Lung microvascular endothelial cell (primary cell): Measurements from ENCODE around the gene RBCK1. TPM values are rescaled to one million over a fixed set of nuclear protein-coding genes. Genes with fewer than 3 reads are reported as not detected.

Source experiments
- DNase-seq, 2 donors: peaks; one replicate each; pipeline versions ENCODE4 v3.0.0 to v3.0.0-alpha.2; 2010; ENCODE audit warnings: low read depth in 2 of 2
- total RNA-seq: library from RNA; depleted of rRNA; stranded (reverse); fragments of >200 nt; gene quantifications from 2 replicates; pipeline ENCODE4 v1.2.1, GENCODE V29; 2014

RBCK1 gene
- total RNA-seq, 1 donor from 2014 or later = 76.6 TPM

DNA sequence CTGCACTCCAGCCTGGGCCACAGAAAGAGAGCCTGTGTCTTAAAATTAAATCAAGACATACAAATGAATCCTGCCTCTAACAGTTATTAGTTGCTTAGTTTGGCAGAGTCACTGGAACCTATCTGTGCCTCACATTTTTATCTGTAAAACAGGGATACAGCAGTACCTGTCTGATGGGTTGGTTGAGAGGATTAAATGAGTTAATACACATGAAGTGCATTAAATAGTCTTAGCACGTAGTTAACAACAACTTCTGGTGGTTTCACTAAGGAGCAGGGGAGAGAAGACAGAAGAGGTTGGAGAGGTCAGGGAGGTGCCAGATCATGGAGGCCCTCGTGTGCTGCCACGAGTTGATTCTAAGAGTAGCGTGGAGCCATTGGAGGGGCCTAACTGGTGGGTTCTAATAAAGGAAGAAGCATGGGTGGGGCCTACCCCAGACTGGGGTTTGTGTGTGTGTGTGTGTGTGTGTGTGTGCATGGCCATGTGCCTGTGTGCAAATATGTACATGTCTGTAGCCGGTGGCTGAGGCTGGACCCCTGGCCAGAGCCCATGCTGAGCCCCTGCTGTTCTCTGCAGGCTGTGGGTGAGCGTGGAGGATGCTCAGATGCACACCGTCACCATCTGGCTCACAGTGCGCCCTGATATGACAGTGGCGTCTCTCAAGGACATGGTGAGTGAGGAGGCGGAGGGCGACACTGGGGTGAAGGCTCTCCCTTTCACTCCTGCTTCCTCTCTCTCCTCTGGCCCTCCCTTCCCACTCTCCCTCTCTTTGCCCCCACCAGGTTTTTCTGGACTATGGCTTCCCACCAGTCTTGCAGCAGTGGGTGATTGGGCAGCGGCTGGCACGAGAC is 9.1 kb downstream of the RBCK1 start:
- no peak for DNase-seq

DNA sequence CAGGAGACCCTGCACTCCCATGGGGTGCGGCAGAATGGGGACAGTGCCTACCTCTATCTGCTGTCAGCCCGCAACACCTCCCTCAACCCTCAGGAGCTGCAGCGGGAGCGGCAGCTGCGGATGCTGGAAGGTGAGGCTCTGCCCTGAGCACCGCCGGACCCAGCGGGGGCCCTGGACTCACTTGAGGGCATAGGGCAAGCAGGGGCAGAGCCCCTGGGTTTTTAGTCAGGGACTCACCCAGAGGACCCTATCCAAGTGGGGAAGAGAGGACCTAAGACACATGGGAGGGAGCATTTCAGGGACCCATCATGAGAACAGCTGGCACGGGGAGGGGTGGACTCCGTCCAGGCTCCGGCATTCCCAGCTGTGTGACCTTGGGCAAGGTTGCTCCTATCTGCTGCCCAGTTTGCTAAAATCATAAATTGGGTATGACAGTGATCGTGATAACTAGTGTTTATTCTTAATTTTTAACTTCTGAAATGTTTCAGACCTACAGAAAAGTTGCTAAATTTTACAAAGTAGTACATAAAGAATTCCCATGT is 9.8 kb downstream of the RBCK1 start:
- no peak for DNase-seq

DNA sequence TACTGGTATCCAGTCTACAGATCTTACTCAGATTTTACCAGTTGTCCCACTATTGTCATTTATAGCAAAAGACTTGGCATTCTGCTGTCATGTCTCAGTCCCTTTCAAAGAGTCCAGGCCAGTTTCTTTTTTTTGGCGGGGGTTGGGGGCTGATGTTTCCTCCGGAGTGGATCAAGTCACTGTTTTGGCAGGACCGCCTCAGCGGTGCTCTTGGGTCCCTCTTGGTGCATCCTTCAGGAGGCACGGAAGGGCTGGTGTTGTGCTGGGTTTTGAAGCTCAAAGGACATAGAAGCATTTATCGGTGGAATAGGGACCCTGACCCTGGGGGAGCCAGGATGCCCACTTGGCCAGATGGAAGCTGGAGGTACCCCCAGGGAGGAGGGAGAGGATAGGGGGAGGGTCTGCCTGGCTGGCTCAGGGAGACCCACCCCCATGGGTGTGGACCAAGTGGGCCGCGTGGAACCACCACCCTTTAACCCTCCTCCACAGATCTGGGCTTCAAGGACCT is 10.8 kb downstream of the RBCK1 start:
- DNase-seq = no peak

DNA sequence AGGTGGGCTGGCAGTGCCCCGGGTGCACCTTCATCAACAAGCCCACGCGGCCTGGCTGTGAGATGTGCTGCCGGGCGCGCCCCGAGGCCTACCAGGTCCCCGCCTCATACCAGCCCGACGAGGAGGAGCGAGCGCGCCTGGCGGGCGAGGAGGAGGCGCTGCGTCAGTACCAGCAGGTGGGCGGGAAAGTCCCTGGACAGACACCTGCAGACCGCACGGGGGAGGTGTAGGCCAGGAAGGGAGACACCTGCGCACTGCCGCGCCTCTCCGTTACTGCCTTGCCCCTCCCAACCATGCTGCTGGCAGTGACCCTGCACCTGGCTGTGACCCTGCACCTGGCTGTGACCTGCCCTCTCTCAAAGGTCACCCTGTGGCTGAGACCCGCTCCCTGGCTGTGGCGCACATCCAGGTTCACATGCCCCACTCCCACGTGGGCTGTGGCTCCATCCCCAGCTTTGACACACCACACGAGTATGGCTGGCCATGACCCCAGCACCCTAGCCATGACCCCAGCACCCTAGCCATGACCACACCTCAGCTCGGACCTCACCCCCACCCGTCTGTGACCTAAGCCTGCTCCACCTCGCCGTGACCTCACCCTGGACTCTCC is 11.6 kb downstream of the RBCK1 start:
- DNase-seq = no peak

DNA sequence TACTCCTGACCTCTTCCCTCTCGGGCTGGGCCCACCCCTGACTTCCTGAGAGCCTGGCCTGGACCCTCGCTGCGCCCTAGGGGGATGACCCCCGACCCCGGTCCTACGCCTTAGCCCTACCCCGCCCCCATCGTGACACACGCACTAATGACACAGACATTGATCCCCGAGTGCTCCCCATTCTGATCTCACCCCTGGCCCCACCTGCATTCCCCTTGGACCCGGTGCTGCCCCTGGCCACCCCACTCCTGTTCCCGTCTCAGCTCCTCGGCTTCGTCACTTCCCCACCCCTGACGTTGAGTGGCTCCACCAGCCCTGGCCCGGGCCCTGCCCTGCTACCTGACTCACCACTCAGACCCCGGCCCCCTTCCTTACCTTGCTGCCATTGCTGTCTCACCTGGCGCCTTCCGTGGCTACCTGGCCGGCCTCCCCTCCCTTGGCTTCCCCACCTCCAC is 12.1 kb downstream of the RBCK1 start:
- no peak for DNase-seq

DNA sequence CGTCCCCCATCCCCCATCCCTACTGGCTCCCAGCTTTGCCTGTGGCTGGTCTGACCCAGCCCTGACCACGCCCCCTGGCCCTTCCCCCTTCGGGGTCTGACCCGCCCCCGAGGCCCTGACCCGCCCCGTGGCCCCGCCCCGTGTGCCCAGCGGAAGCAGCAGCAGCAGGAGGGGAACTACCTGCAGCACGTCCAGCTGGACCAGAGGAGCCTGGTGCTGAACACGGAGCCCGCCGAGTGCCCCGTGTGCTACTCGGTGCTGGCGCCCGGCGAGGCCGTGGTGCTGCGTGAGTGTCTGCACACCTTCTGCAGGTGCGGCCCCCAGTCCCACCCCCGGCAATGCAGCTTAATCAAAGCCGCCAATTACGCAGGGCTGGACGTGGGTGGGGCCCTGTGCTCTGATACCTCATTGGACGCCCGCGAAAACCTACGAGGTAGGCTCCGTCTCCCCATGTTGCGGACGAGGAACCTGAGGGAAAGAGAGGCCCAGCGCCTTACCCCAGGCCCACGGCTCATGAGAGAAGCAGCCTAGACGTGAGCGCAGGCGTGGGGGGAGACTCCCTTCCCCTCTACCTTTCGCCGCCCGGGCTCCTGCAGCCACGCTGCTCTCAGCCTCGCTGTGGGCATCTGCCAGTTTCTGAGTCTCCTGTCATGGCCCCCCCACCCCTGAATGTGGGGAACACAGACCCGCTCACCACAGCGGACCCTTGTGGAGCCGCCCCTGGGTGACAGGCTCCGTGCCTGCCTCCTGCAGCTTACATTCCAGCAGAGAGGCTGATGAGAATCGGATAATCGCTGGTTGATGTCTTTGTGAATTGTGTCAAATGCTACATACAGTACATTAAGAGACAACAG is 12.8 kb downstream of the RBCK1 start:
- DNase-seq = no peak

DNA sequence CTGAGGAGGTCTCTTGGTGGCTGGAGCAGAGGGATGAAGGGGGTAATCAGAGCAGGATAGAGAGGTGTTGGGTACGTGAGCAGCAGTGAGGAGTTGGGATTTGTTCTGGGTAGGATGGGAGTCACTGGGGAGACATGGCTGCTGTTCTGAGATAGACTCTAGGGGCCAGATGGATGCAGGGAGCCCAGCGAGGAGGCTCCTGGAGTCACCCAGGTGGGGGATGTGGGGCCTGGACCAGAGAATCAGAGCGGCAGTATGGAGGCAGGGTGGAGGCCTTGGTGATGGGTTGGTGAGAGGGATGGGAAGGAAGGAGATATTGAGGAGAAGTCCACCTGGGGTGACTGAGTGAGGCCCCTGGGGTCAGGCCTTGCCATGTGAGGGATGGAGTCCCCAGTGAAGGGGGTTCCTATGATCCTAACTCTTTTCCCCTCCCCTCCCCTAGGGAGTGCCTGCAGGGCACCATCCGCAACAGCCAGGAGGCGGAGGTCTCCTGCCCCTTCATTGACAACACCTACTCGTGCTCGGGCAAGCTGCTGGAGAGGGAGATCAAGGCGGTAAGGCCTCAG is 13.7 kb downstream of the RBCK1 start:
- no peak for DNase-seq

DNA sequence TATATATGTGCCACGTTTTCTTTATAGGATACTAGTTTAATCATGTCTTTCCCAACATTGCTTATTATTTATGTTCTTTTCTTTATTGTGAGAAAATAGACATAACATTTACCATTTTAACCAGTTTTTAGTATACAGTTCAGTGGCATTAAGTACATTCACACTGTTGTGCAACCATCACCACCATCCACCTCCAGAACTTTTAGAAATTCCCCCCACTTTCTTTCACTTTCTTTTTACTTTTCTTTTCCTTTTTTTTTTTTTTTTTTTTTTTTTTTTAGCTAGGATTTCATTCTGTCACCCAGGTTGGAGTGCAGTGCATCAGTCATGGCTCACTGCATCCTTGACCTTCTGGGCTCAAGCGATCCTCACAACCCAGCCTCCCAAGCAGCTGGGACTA is 18.5 kb downstream of the RBCK1 start:
- no peak for DNase-seq

DNA sequence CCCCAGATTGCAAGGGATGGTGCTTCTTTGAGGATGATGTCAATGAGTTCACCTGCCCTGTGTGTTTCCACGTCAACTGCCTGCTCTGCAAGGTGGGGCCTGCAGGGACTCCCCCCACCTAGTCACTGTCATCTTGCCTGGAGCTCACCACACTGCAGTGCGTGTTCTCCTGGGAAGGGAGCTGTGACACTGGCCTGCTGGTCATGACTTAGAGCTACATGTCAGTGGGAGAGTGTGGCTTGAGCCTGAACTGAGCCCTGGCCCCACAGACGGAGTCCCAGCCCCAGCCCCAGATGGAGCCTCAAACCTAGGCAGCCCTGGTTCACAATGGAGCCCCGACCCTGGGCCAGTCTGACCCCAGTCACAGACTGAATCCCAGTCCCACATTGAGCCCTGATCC is 19.3 kb downstream of the RBCK1 start:
- no peak for DNase-seq

DNA sequence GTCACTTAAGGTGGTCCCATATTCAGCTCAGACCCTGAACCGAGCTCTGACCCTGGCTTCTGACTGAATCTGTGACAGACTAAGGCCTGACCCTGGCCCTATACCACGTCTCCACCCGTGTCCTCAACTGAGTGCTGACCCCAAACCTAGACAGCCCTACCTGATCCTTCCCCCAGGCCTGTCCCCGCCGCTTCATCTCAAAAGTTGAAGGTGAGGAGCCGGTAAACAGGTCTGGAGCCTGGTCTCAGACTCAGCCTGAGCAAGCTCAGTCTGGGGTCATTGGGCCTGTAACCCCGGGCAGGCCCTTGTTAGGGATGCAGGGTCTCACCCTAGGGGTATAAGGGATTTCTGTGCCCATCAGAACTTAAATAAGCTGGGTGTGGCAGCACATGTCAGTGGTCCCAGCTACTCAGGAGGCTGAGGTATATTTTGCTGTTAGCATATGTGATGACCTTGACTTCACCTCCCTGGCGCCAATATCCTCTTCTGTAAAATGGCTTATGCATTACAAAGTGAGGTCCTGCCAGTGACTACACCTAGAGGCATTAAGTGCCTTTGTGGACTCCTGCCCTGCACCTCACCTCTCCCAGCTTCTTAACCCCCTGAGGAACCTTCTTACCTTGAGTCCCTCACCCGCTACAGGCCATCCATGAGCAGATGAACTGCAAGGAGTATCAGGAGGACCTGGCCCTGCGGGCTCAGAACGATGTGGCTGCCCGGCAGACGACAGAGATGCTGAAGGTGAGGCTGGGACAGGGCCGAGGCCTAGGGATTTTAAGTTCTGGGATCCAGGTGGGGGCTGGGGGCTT is 20.0 kb downstream of the RBCK1 start:
- DNase-seq = no peak

DNA sequence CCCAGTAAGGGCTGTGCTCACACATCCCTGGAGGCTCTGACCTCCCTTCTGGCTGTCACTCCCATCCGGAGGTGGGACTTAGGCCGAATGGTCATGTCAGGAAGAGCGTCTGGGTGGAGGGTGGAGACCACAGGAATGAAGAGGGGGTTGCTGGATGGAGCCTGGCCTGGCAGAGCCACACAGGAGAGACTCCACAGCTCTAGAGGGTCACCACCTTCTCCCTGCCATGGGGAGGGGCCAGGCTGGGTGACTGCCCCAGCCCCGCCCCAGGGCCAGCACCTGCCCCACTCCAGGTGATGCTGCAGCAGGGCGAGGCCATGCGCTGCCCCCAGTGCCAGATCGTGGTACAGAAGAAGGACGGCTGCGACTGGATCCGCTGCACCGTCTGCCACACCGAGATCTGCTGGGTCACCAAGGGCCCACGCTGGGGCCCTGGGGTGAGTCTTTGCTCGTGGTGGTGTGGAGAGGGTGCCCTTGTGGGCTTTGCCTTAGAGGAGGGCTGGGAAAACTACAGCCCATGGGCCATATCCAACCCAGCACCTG is 20.6 kb downstream of the RBCK1 start:
- no peak for DNase-seq

DNA sequence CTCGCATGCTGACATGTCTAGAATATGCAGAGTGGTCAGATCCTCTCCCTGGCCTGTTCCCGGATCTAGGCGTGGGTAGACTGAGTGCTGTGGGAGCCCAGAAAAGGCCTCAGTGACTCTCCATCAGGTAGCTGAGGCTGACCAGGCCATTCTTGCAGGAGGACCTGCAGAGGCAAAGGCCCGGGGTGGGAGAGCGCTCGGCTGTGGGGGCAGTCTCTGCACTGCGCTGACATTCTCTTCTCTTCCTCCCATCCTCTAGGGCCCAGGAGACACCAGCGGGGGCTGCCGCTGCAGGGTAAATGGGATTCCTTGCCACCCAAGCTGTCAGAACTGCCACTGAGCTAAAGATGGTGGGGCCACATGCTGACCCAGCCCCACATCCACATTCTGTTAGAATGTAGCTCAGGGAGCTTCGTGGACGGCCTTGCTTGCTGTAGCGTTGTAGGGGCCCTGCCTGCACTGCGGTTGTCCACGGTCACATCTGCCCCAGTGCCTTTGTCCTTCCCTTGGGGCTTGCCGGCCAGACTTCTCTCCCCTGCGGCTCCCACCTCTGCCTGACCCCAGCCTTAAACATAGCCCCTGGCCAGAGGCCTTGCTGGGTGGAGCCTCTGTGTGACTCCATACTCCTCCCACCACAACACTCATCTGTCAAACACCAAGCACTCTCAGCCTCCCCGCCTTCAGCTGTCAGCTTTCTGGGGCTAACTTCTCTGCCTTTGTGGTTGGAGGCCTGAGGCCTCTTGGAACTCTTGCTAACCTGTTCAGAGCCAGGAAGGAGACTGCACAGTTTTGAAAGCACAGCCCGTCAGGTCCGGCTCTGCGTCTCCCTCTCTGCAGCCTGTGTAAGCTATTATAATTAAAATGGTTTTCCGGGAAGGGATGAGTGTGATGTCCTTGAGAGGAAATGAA is 22.2 kb downstream of the RBCK1 start:
- no peak for DNase-seq

DNA sequence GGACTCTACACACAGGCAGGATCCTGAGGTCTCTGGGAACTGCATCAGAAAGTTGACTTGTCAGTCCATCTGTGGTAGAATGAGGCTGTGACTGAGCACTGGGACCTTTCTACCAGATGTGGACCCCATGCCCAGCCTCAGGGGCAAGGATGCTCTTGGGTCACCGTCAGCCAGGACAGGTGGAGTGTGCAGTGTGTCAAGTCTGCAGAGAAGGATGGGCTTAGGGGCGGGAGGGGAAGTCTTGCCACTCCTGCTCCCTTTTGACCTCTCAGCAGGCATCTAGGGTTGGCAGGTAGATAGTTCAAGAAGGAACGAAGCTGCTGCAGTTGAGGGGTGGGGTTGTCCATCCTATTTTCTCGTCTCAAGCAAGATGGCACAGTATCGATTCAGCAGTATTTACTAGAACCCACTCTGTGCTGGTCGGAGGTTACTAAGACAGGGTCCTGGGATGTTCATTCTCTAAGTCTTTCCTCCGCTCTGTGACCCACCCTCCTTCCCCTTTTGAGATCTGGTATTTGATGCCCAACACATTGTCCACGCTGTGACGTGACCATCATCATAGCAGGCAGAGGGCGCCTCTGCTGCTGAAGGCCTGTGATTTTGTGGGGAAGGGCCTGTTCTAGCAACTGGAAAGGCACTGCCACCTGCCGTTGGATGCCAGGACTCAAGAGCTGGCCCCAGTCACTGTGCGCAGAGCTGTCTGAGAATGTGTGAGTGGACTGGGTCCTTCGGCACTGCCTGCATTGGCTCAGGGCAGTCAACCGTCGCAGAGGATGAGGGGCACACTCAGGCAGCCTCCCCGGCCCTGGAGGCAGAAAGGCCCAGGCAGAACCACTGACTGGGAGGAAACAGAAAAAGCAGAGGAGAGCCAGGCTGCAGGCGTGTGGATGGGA is 23.2 kb downstream of the RBCK1 start:
- peak; percentile 88 to 94 for DNase-seq

DNA sequence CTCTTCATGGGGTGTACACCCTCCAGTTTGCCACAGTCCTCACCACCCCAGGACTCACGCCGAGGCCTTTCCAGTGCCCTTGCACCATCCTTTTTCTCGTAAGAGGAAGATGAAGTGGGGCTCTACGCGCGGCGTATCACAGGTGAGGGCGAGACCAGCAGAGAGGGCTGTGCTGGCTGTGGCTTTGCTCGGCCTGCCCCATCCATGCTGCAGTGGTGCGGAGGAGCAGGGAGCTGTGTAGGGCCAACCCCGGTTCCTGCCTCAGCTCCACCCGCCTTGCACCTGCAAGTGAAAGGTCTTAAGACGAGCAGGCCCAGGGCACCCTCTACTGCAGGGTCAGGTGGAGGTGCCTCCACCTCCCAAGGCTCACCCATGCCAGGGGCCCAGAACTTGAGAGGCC is 24.1 kb downstream of the RBCK1 start:
- DNase-seq = no peak

DNA sequence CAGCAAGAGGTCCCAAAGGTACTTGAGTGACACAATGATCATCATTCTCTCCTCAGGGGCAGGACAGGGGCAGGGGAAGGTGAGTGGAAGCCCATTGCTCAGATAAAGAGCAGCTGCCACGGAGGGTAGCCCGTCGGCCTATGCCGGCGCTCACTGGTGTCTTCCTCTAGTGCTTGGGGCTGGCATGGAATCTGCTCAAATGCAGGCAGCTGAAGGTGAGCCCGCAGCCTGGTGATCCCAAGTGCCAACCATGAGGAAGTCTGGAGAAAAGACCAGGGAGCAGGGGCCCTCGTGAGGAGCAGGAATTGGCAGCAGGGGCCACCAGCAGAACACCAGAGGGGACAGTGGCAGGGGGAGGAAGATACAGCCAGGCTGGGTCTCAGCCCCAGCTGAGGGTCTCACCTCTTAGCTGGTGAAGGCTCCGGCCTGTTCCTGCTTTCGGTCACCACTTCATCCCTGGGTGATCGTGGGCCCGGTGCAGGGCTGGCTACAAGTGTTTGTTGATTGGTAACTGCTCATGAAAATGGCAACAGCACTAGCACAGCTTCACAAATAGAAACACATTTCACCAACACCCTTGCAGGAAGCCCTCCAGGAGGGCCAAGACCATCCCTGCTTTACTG is 24.7 kb downstream of the RBCK1 start:
- no peak for DNase-seq

DNA sequence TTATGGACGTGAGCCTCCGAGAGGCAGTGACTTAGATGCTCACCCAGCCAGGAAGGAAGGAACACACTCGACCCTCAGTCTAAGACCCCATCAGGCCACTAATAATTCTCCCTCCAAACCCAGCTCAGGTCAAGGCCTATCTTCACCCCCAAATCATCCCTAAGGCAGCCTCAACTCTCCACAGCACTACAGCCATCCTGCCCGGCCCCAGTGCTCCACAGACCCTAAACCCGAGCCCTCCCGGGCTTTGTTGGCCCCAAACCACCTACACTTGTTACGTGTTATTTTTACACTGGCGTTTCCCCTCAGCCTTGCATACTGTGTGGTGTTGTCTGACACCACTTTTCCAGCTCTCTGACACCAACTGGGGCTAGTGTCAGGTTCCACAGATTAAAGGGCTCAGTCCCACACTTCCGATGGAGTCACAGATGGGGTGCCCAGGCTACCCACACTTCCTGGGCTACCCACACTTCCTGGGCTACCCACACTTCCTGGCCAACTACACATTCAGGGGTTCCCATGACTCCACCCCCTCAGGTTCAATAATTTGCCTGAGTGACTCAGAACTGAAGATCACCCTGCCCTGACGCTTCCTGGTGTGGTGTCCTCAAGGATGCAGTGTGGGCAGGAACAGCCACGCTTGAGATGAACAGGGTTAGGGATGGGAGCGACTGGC is 25.3 kb downstream of the RBCK1 start:
- no peak for DNase-seq

DNA sequence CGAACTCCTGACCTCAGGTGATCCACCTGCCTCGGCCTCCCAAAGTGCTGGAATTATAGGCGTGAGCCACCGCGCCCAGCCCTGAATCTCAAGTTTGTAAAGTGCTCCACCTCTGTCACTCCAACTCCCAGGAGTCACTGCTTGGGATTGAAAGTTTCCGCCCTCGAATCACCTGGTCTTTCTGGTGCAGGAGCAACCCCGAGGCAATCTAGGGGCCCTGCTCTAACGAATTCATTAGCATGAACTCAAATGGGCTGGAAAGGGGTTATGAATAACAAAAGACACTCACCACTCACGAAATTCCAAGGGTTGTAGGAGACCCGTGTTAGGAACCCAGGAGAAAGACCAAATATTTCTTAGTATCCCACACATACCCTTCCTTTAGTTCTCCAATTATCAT is 26.1 kb downstream of the RBCK1 start:
- no peak for DNase-seq
